Activated naive CD4-positive, alpha-beta T cell (primary cell): ENCODE results near the gene GDF7.

Experiments used
- DNase-seq, 4 experiments: peaks; one replicate each; lab custom pipeline; 2025; lab: John Stamatoyannopoulos, UW

GDF7 gene

GRCh38 chr2:20661421-20662307 lies 5.3 kb upstream of the GDF7 start:
- DNase-seq, result peak in 3 of 4 experiments; percentile 7 to 48 (median 15)

GRCh38 chr2:20662308-20662937 lies 4.5 kb upstream of the GDF7 start:
- no peak for DNase-seq

- no peak for DNase-seq
Measured at GRCh38 chr2:20663196-20664070, 3.5 kb upstream of the GDF7 start.

GRCh38 chr2:20664071-20664390 lies 2.9 kb upstream of the GDF7 start:
- DNase-seq, result no peak

GRCh38 chr2:20664431-20665242 lies 2.3 kb upstream of the GDF7 start:
- DNase-seq, result no peak

- no peak for DNase-seq
Measured at GRCh38 chr2:20665243-20666004, 1.5 kb upstream of the GDF7 start.

GRCh38 chr2:20666005-20666303 lies 990 bp upstream of the GDF7 start:
- DNase-seq, result no peak

GRCh38 chr2:20667151-20667530 lies 197 bp downstream of the GDF7 start:
- DNase-seq, result no peak

GRCh38 chr2:20667531-20668401 lies 822 bp downstream of the GDF7 start:
- DNase-seq, result no peak

- DNase-seq, result no peak
Measured at GRCh38 chr2:20668451-20668850, 1.5 kb downstream of the GDF7 start.

GRCh38 chr2:20668871-20669475 lies 2.0 kb downstream of the GDF7 start:
- no peak for DNase-seq

- no peak for DNase-seq
Measured at GRCh38 chr2:20669562-20670314, 2.8 kb downstream of the GDF7 start.

GRCh38 chr2:20670315-20671035 lies 3.5 kb downstream of the GDF7 start:
- no peak for DNase-seq

GRCh38 chr2:20671036-20671735 lies 4.2 kb downstream of the GDF7 start:
- no peak for DNase-seq

- no peak for DNase-seq
Measured at GRCh38 chr2:20671736-20672080, 4.8 kb downstream of the GDF7 start.

- no peak for DNase-seq
Measured at GRCh38 chr2:20672201-20672951, 5.4 kb downstream of the GDF7 start.

- DNase-seq, result no peak
Measured at GRCh38 chr2:20673686-20674308, 6.9 kb downstream of the GDF7 start.
